ENCODE measurements around the gene DPCD. TPM values are rescaled to one million over a fixed set of nuclear protein-coding genes. Genes with fewer than 3 reads are reported as not detected.

Gene DPCD
- total and polyA plus RNA-seq, 2 experiments from 2014 or later: 22.5 to 38.1 TPM

GRCh38 chr10:101578803-101579515 lies 9.2 kb upstream of the DPCD start (continued):
- TF ChIP-seq JUNB (IDR thresholded peaks at IDR 0.05; ENCODE audit: unreplicated experiment) (no peak), POLR2AphosphoS5 (IDR thresholded peaks at IDR 0.05; ENCODE audit: low read depth) (no peak), STAT1 (IDR thresholded peaks at IDR 0.05; ENCODE audit: unreplicated experiment) (no peak), ZNF331 (CRISPR knock-in tag; IDR thresholded peaks at IDR 0.05; ENCODE audit: low read depth) (no peak), EZH2 (IDR thresholded peaks at IDR 0.05; ENCODE audit: low read depth, unreplicated experiment) (no peak)

- Mint-ChIP-seq H3K4me3 (no peak overlapping the region), H3K4me1 (peaks cover 24% of the 10 kb centered on the region), H3K9me3 (peaks cover 10% of the 10 kb centered on the region), H3K27me3 (ENCODE audit: insufficient read depth, low read depth, poor library complexity) (peaks cover 13% of the 10 kb centered on the region), H3K27ac (no peak overlapping the region), H3K36me3 (ENCODE audit: low read depth) (peaks cover 40% of the 10 kb centered on the region)
- Histone ChIP-seq H3K36me3 (ENCODE audit: insufficient read depth) (no peaks in the 10 kb centered on the region; the same call in none of the 2 replicates), H3K4me1 (ENCODE audit: insufficient read depth) (peaks cover 13% of the 10 kb centered on the region), H2AFZ (no peak overlapping the region), H3F3A (replicated peaks; ENCODE audit: low read depth) (no peaks in the 10 kb centered on the region), H3K79me2 (replicated peaks; ENCODE audit: insufficient read depth) (no peaks in the 10 kb centered on the region), H3K27ac (ENCODE audit: low read depth) (no peak overlapping the region), H3K9me2 (ENCODE audit: insufficient read depth) (no peaks in the 10 kb centered on the region), H3K4me2 (no peak overlapping the region), H4K20me1 (replicated peaks; ENCODE audit: insufficient read depth) (no peaks in the 10 kb centered on the region; the same call in 1 of the 2 replicates), H3K4me3 (no peak overlapping the region), H3K27me3 (ENCODE audit: insufficient read depth) (no peaks in the 10 kb centered on the region)
- no peak for DNase-seq (ENCODE audit: low spot score)
- TF ChIP-seq CTCF (conservative IDR thresholded peaks at IDR 0.05; ENCODE audit: low read depth in 2 of 2): no peak
- TF ChIP-seq JUNB (IDR thresholded peaks at IDR 0.05; ENCODE audit: unreplicated experiment): no peak
- TF ChIP-seq ZNF462 (CRISPR knock-in tag; IDR thresholded peaks at IDR 0.05): no peak
- TF ChIP-seq EZH2phosphoT487 (IDR thresholded peaks at IDR 0.05; ENCODE audit: unreplicated experiment): no peak
- no peak for TF ChIP-seq ZNF114 (CRISPR knock-in tag; IDR thresholded peaks at IDR 0.05)
- ATAC-seq: no peak
Measured at GRCh38 chr10:101579516-101579870, 8.6 kb upstream of the DPCD start.

Measured in GM23338 (cell line).